Measurements from ENCODE around the gene CHEK1.

The CHEK1 gene

DNA sequence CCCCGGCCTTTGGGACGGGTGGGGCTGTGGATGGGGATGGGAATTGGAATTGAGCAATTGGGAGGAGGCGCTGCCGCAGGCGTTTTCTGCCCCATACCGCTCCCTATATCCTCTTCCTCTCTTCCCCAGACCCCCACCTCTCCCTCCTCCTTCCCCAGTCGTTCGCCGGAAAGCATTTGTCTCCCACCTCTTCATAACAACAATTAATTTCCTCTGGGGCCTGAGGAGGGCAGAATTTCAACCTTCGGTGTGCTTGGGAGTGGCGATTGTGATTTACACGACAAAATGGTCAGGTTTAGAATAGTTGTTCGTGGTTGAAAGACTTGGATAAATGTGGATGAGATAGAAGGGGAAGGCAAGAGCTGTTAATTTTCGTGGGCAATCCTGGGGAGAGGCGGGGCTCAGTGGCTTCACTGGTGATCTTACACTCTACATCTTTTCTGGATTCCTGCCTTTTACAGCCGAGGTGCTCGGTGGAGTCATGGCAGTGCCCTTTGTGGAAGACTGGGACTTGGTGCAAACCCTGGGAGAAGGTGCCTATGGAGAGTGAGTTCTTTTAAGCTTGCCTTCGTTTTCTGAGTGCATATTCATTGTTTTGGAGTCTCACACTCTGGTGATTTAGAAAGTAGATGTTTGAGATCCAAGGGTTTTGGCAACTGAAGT lies 1.5 kb downstream of the CHEK1 start:
- Histone ChIP-seq H3K27me3 (ENCODE audit: low read depth, low read length) (no peaks in the 10 kb centered on the region), H3K4me3 (ENCODE audit: low read depth in 1 of 2, low read length in 2 of 2) (peak overlapping the region; percentile 91 to 96), H3K27ac (ENCODE audit: low read length) (peak overlapping the region; percentile 95), H3K36me3 (ENCODE audit: control insufficient read depth in 1 of 2, insufficient read depth in 2 of 2, low read length in 2 of 2) (peaks cover 2 to 4% of the 10 kb centered on the region in 2 donors), H3K9me3 (ENCODE audit: control insufficient read depth in 1 of 2, low read length in 2 of 2) (no peaks in the 10 kb centered on the region), H3K4me1 (ENCODE audit: control insufficient read depth in 1 of 2, insufficient read depth in 2 of 2, low read length in 2 of 2) (peaks cover 9 to 16% of the 10 kb centered on the region in 2 donors)

DNA sequence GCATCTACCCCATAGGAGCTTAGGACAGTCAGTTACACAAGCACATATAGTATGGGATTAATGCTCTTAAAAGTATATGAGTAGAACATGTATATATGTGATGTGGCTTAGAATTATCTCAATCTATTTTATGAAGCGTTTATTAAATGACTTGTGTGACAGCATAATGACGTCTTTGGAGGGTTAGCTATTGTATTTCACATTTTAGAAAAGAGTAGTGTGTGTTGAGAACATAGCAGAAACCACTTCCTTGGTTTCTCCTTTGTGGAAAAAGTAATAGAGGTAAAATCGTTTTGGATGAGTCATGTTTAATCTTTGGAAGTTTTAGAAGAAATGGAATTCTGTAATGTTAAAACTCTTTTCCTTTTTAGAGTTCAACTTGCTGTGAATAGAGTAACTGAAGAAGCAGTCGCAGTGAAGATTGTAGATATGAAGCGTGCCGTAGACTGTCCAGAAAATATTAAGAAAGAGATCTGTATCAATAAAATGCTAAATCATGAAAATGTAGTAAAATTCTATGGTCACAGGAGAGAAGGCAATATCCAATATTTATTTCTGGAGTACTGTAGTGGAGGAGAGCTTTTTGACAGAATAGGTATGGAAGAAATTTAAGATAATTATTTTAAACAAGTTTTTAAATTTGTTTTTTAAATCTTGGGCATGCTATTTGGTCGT lies 2.4 kb downstream of the CHEK1 start:
- Histone ChIP-seq H3K27me3 (ENCODE audit: low read depth, low read length) (no peaks in the 10 kb centered on the region), H3K27ac (ENCODE audit: low read length) (no peak overlapping the region), H3K9me3 (ENCODE audit: control insufficient read depth in 1 of 2, low read length in 2 of 2) (no peaks in the 10 kb centered on the region), H3K36me3 (ENCODE audit: control insufficient read depth in 1 of 2, insufficient read depth in 2 of 2, low read length in 2 of 2) (no peaks in the 10 kb centered on the region), H3K4me3 (ENCODE audit: low read depth in 1 of 2, low read length in 2 of 2) (peak overlapping the region in 1 of 2 donors; percentile 91), H3K4me1 (ENCODE audit: control insufficient read depth in 1 of 2, insufficient read depth in 2 of 2, low read length in 2 of 2) (peaks cover 9 to 16% of the 10 kb centered on the region in 2 donors)

DNA sequence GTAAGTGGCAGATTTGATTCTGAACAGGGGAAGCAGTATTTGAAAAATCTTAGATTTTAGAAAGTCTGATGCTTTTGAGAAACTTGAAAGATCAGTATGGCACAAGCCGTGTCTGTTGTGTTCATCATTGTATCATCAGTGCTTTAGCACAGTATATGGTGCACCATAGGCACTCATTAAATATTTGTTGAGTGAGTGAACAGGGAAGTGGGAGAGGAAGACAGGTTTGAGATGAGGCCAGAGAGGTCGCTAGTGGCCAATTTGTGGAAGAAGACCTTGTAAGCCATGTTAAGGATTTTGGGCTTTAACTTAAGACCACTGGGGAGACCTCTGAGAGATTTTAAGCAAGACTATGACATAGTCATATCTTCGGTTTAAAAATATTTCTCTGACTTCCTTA lies 12.9 kb downstream of the CHEK1 start:
- Histone ChIP-seq H3K4me3 (ENCODE audit: low read depth in 1 of 2, low read length in 2 of 2) (no peak overlapping the region), H3K4me1 (ENCODE audit: control insufficient read depth in 1 of 2, insufficient read depth in 2 of 2, low read length in 2 of 2) (no peaks in the 10 kb centered on the region), H3K36me3 (ENCODE audit: control insufficient read depth in 1 of 2, insufficient read depth in 2 of 2, low read length in 2 of 2) (peaks cover 0 to 3% of the 10 kb centered on the region in 2 donors), H3K9me3 (ENCODE audit: control insufficient read depth in 1 of 2, low read length in 2 of 2) (no peaks in the 10 kb centered on the region), H3K27ac (ENCODE audit: low read length) (no peak overlapping the region), H3K27me3 (ENCODE audit: low read depth, low read length) (no peaks in the 10 kb centered on the region)

DNA sequence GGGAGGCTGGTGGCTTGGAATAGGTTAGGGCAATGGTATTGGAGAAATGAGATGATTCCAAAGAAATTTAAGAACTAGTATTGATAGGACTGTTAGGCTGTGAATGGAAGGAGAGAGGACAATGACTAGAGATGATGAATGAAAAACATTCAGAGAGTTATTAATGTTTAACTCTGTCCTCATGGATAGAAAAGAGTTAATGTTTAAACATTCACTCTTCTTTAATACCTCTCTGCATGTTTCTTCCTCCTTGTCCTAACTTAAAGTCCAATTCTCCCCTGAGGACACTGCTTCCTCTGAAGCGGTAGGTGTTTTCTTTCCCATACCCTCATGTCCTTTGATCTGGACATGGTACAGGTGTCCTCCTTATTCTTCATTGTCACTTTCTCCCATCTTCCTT lies 13.4 kb downstream of the CHEK1 start:
- Histone ChIP-seq H3K4me1 (ENCODE audit: control insufficient read depth in 1 of 2, insufficient read depth in 2 of 2, low read length in 2 of 2) (no peaks in the 10 kb centered on the region), H3K36me3 (ENCODE audit: control insufficient read depth in 1 of 2, insufficient read depth in 2 of 2, low read length in 2 of 2) (peaks cover 0 to 3% of the 10 kb centered on the region in 2 donors), H3K27me3 (ENCODE audit: low read depth, low read length) (no peaks in the 10 kb centered on the region), H3K27ac (ENCODE audit: low read length) (no peak overlapping the region), H3K4me3 (ENCODE audit: low read depth in 1 of 2, low read length in 2 of 2) (no peak overlapping the region), H3K9me3 (ENCODE audit: control insufficient read depth in 1 of 2, low read length in 2 of 2) (no peaks in the 10 kb centered on the region)

DNA sequence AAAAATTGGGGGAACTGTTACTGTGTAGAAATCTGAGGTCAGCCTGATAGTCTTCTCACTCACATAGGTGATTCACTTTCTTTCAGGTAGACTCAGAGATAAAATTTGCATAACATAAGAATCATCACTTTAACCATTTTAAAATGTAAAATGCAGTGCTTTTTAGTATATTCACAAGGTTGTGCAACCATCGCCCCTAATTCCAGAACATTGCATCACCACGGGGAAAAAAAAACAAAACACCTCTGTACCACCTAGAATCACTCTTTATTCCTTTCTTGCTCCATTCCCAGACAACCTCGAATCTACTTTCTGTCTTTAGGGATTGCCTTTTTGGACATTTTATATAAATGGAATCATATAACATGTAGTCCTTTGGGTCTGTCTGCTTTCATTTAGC lies 20.9 kb downstream of the CHEK1 start:
- Histone ChIP-seq H3K36me3 (ENCODE audit: control insufficient read depth in 1 of 2, insufficient read depth in 2 of 2, low read length in 2 of 2) (no peaks in the 10 kb centered on the region), H3K4me1 (ENCODE audit: control insufficient read depth in 1 of 2, insufficient read depth in 2 of 2, low read length in 2 of 2) (no peaks in the 10 kb centered on the region)

DNA sequence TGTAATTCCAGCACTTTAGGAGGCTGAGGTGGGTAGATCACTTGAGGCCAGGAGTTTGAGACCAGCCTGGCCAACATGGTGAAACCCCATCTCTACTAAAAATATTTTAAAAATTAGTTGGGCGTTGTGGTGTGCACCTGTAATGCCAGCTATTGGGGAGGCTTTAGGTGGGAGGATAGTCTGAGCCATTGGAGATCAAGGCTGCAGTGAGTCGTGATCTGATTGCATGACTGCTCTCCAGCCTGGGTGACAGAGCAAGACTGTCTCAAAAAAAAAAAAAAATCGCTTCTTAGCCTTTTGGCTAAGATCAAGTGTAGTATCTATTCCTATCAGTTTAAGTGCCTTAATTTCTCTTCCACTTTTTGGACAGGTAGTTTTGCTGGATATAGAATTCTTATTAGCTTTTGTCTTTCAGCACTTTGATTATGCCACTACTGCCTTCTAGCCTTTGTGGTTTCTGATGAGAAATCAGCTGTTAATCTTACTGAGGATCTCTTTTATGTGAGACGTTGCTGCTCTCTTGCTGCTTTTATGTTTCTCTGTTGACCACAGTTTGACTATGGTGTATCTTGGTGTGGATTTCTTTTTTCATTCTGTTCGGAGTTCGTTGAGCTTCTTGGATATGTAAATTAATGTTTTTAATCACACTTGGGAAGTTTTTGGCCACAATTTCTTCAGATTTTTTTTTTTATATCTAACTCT lies 24.7 kb downstream of the CHEK1 start:
- H3K9me3 ChIP-seq (ENCODE audit: control insufficient read depth in 1 of 2, low read length in 2 of 2) = no peaks in the 10 kb centered on the region
- peaks cover 0 to 4% of the 10 kb centered on the region in 2 donors for H3K36me3 ChIP-seq (ENCODE audit: control insufficient read depth in 1 of 2, insufficient read depth in 2 of 2, low read length in 2 of 2)
- no peaks in the 10 kb centered on the region for H3K4me1 ChIP-seq (ENCODE audit: control insufficient read depth in 1 of 2, insufficient read depth in 2 of 2, low read length in 2 of 2)
- H3K4me3 ChIP-seq (ENCODE audit: low read depth in 1 of 2, low read length in 2 of 2) = no peak overlapping the region
- no peaks in the 10 kb centered on the region for H3K27me3 ChIP-seq (ENCODE audit: low read depth, low read length)
- H3K27ac ChIP-seq (ENCODE audit: low read length) = no peak overlapping the region

More for the DNA sequence above, 20.9 kb downstream of the CHEK1 start:
- H3K27ac ChIP-seq (ENCODE audit: low read length) = no peak overlapping the region
- H3K4me3 ChIP-seq (ENCODE audit: low read depth in 1 of 2, low read length in 2 of 2) = no peak overlapping the region
- no peaks in the 10 kb centered on the region for H3K9me3 ChIP-seq (ENCODE audit: control insufficient read depth in 1 of 2, low read length in 2 of 2)
- H3K27me3 ChIP-seq (ENCODE audit: low read depth, low read length) = no peaks in the 10 kb centered on the region

DNA sequence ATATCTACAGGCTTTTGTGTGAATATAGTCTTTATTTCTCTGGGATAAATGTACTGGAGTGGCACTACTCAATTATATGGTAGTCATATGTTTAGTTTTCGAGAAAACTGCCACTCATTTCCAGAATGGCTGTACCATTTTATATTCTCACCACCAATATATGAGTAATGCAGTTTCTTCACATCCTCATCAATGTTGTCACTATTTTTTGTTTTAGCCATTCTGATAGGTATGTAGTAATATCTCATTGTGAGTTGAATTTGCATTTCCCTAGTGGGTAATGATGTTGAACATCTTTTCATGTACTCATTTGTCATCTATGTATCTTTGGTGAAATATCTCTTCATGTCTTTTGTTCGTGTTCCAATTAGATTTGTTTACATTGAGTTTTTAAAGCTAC lies 37.7 kb downstream of the CHEK1 start:
- Histone ChIP-seq H3K27me3 (ENCODE audit: low read depth, low read length) (no peaks in the 10 kb centered on the region), H3K4me1 (ENCODE audit: control insufficient read depth in 1 of 2, insufficient read depth in 2 of 2, low read length in 2 of 2) (no peaks in the 10 kb centered on the region), H3K36me3 (ENCODE audit: control insufficient read depth in 1 of 2, insufficient read depth in 2 of 2, low read length in 2 of 2) (peaks cover 0 to 10% of the 10 kb centered on the region in 2 donors)

DNA sequence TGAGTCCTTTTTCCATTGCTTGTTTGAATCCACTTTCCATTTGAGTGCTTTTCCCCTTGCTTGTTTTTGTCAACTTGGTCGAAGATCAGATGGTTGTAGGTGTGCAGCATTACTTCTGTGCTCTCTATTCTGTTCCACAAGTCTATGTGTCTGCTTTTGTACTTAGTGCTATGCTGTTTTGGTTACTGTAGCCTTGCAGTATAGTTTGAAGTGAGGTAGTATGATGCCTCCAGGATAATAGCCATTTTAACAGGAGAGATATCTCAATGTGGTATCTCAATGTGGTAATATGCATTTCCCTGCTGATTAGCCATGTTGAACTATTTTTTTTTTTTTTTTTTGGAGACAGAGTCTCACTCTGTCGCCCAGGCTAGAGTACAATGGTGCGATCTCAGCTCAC lies 38.9 kb downstream of the CHEK1 start:
- no peak overlapping the region for H3K4me3 ChIP-seq (ENCODE audit: low read depth in 1 of 2, low read length in 2 of 2)
- H3K36me3 ChIP-seq (ENCODE audit: control insufficient read depth in 1 of 2, insufficient read depth in 2 of 2, low read length in 2 of 2) = peaks cover 0 to 10% of the 10 kb centered on the region in 2 donors
- no peaks in the 10 kb centered on the region for H3K27me3 ChIP-seq (ENCODE audit: low read depth, low read length)
- no peaks in the 10 kb centered on the region for H3K4me1 ChIP-seq (ENCODE audit: control insufficient read depth in 1 of 2, insufficient read depth in 2 of 2, low read length in 2 of 2)
- H3K27ac ChIP-seq (ENCODE audit: low read length) = no peak overlapping the region
- H3K9me3 ChIP-seq (ENCODE audit: control insufficient read depth in 1 of 2, low read length in 2 of 2) = peaks cover 3 to 4% of the 10 kb centered on the region in 2 donors

More for the DNA sequence above, 37.7 kb downstream of the CHEK1 start:
- peaks cover 3 to 4% of the 10 kb centered on the region in 2 donors for H3K9me3 ChIP-seq (ENCODE audit: control insufficient read depth in 1 of 2, low read length in 2 of 2)
- H3K4me3 ChIP-seq (ENCODE audit: low read depth in 1 of 2, low read length in 2 of 2) = no peak overlapping the region
- H3K27ac ChIP-seq (ENCODE audit: low read length) = no peak overlapping the region

DNA sequence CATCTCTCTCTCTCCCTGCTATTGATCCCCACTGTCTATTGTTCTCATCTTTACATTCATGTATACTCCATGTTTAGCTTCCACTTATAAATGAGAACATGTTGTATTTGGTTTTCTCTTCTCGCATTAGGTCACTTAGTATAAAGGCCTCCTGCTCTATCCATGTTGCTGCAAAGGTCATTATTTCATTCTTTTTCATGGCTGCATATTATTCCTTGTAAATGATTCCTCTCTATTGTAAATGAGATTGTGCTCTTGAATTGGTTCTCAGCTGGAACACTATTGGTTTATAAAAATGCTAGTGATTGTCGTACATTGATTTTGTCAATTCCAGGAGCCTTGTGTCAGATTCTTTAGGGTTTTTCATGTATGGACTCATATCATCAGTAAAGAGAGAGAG lies 42.2 kb downstream of the CHEK1 start:
- no peak overlapping the region for H3K4me3 ChIP-seq (ENCODE audit: low read depth in 1 of 2, low read length in 2 of 2)
- no peak overlapping the region for H3K27ac ChIP-seq (ENCODE audit: low read length)
- no peaks in the 10 kb centered on the region for H3K4me1 ChIP-seq (ENCODE audit: control insufficient read depth in 1 of 2, insufficient read depth in 2 of 2, low read length in 2 of 2)
- peaks cover 3 to 4% of the 10 kb centered on the region in 2 donors for H3K9me3 ChIP-seq (ENCODE audit: control insufficient read depth in 1 of 2, low read length in 2 of 2)
- H3K27me3 ChIP-seq (ENCODE audit: low read depth, low read length) = no peaks in the 10 kb centered on the region
- peaks cover 0 to 10% of the 10 kb centered on the region in 2 donors for H3K36me3 ChIP-seq (ENCODE audit: control insufficient read depth in 1 of 2, insufficient read depth in 2 of 2, low read length in 2 of 2)

DNA sequence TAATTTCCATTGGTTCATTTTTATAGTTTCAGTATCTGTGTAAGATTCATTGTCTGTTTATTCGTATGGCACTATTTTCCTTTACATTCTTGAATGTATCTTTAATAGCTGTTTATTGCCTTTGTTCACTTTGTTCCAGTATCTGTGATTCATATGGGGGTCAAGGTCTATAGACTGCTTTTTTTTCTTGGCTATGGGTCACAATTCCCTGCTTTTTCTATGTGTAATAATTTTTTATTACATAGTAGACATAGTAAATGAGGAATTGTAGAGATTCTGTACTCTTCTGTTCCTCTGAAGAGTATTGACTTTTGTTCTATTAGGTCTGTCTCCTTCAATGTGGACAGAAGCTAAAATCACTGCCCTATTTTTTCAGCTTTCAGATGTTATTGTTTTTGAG lies 45.2 kb downstream of the CHEK1 start:
- Histone ChIP-seq H3K9me3 (ENCODE audit: control insufficient read depth in 1 of 2, low read length in 2 of 2) (peaks cover 3 to 4% of the 10 kb centered on the region in 2 donors), H3K4me3 (ENCODE audit: low read depth in 1 of 2, low read length in 2 of 2) (no peak overlapping the region), H3K4me1 (ENCODE audit: control insufficient read depth in 1 of 2, insufficient read depth in 2 of 2, low read length in 2 of 2) (no peaks in the 10 kb centered on the region), H3K27me3 (ENCODE audit: low read depth, low read length) (no peaks in the 10 kb centered on the region), H3K27ac (ENCODE audit: low read length) (no peak overlapping the region), H3K36me3 (ENCODE audit: control insufficient read depth in 1 of 2, insufficient read depth in 2 of 2, low read length in 2 of 2) (peaks cover 0 to 7% of the 10 kb centered on the region in 2 donors)

DNA sequence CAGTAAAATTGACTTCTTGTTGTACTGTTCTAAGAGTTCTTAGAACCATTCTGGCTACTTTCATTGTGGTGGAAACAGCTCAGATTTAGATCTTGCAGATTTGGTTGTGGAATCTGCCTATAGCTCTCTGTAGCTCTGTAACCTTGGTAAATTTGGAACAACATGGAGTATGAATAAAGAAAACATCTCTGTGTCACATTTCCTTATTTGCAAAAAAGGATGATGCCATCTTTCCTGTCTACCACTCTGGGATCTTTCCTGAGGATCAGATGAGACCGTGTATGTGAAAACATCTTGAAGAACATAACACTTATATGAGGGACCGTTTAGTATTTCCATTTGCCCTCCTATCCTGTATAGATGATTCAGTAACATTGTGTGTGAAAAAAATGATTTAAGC lies 46.6 kb downstream of the CHEK1 start:
- H3K27ac ChIP-seq (ENCODE audit: low read length) = no peak overlapping the region
- peaks cover 0 to 7% of the 10 kb centered on the region in 2 donors for H3K36me3 ChIP-seq (ENCODE audit: control insufficient read depth in 1 of 2, insufficient read depth in 2 of 2, low read length in 2 of 2)
- no peaks in the 10 kb centered on the region for H3K4me1 ChIP-seq (ENCODE audit: control insufficient read depth in 1 of 2, insufficient read depth in 2 of 2, low read length in 2 of 2)
- no peaks in the 10 kb centered on the region for H3K27me3 ChIP-seq (ENCODE audit: low read depth, low read length)
- no peak overlapping the region for H3K4me3 ChIP-seq (ENCODE audit: low read depth in 1 of 2, low read length in 2 of 2)
- peaks cover 0 to under 1% of the 10 kb centered on the region in 2 donors for H3K9me3 ChIP-seq (ENCODE audit: control insufficient read depth in 1 of 2, low read length in 2 of 2)

Measured in muscle layer of duodenum (tissue), 2 donors.